Adipose tissue (tissue), 3 donors: Measurements from ENCODE around the gene GALNT2. TPM values are rescaled to one million over a fixed set of nuclear protein-coding genes. Genes with fewer than 3 reads are reported as not detected.

Experiments
- H3K27ac ChIP-seq: one replicate; pipeline ENCODE4 v1.5.1; 2013; ENCODE audit warnings: low read depth, low read length
- WGBS, 3 donors: extraction: QIAGEN DNeasy Blood & Tissue Kit; methylation state at CpG; one replicate each; pipeline ENCODE4 v1.1.7; 2013; 5-methylcytosine and 5-hydroxymethylcytosine counted together
- polyA plus RNA-seq, 3 donors: library from polyadenylated mRNA; stranded (reverse); fragments of 200-250 nt; gene quantifications; one replicate each; pipeline ENCODE4 v1.2.3, GENCODE V29; 2013
- donor health status: healthy with polysubstance abuse.
- donor health status: Bipolar disorder and iron deficiency.
- donor health status: healthy.

GALNT2 gene
- polyA plus RNA-seq, 3 donors, result 29.1 to 64.5 (median 37.8) TPM

DNA sequence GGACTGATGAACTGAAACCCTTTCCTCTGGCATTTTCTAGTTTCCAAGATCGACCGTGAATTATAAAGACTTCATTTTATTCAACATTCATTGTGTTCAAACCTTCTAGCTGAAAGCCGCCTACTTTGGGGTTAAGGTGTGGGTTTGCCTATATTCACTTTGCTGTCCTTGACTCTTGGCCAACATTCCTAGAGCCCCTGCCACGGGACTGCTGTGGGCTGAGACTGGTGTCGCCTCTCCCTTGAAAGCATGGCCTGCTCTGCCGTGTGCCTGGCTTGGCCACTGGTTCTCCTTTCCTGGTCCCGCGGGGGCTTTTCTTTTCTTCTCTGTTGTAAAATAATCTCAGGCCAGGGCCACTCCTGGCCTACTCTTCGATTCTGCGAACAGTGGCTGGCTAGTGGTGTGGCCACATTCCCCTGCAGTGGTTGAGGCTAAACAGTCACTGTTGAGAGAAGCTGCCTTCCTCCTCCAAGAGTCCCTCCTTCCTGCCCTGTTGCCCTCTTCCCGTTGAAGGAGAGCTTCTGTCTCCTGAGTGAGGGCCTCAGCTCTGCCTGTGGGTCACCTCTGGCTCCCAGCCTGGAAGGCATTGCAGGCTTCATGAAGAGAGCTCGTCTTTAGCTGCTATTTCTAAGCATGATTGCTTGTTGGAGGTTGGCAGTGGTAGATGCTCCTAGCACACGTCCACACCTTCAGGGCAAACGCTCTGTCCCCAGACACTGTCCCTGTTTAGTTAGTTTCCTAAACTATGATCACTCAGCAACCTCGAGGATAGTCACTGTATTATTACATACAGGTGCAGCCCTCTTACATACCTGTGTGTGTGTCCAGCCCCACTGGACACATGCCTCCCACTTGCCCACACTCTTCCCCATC lies 80.5 kb downstream of the GALNT2 start:
- WGBS, 3 donors, result 36 to 60% (median 59%) methylated on average over 15 of the region's 15 CpGs
- no peak overlapping the region for H3K27ac ChIP-seq

DNA sequence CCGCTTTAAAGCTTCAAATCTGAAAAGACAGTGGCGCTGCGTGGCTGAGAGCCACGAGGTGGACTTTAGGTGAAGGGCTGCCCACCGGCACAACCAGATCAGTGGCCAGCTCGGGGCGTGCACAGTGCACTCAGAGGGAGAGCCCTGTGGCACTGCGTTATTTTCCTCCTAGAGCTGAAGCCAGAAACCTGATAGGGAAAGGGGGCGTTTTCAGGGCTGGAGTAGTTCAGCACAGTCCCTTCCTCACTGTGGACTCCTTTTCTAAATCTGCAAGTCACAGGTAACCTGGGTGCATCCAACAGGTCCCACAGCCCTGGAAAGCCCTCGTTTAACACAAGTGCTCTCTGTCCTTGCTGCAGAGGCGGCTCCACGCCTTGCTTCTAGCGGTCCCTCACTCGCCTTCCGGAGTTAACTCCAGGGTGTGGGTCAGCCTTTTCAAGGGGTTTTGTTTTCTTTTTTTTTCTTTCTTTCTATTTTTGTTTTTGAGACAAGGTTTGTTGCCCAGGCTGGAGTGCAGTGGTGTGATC lies 81.2 kb downstream of the GALNT2 start:
- 52 to 88% (median 88%) methylated on average over 15 of the region's 15 CpGs for WGBS, 3 donors
- H3K27ac ChIP-seq, result no peak overlapping the region

- no peak overlapping the region for H3K27ac ChIP-seq
- 84 to 92% (median 92%) methylated on average over 11 of the region's 11 CpGs for WGBS, 3 donors
Observed at GRCh38 chr1:230148768-230149469, 81.9 kb downstream of the GALNT2 start.

DNA sequence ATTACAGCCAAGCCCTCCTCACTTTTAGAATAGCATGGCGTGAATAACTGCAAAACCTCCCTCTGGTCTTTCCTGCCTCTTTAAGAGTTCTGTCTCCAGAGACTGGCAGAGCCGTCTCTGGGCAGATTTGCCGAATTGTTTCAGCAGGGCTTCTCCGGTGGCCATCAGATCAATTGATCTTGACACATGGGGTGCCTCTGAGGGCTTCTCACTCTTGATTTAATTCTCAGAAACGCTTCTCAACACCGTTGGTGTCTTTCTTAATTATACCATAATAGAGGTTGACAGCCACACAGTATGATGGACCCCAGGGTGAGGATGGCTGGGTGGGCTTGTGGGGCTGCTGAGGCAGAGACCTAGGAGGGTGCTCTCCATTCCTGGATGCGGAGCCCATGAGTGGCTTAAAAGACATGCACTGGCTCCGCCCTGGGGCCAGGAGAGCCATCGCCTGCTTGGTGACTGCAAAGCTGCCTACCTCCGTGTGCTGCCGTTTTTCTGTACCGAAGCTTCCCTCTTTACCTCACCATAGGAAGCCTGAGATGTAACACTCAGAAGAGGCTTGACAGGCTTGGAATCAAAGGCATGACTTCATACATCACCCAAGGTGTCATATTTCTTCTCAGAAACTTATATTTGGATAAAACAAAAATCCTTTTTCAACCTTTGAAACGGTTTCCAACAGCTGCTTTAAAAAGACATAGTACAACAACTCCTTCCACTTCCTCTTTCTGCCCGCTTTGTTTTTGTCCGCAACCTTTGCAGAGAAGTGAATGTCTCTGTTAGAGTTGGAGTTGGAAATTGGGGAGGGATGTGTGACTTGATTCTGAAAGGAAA lies 82.9 kb downstream of the GALNT2 start:
- WGBS, 3 donors, result 52 to 59% (median 53%) methylated on average over 15 of the region's 15 CpGs
- no peak overlapping the region for H3K27ac ChIP-seq

GRCh38 chr1:230150615-230151014 lies 83.6 kb downstream of the GALNT2 start:
- H3K27ac ChIP-seq, result no peak overlapping the region
- 63 to 75% (median 72%) methylated on average over 7 of the region's 7 CpGs for WGBS, 3 donors

GRCh38 chr1:230151924-230152468 lies 85.0 kb downstream of the GALNT2 start:
- no peak overlapping the region for H3K27ac ChIP-seq
- WGBS, 3 donors, result 81 to 97% (median 96%) methylated on average over 7 of the region's 7 CpGs

GRCh38 chr1:230152999-230153398 lies 86.0 kb downstream of the GALNT2 start:
- H3K27ac ChIP-seq, result no peak overlapping the region

GRCh38 chr1:230153641-230154296 lies 86.7 kb downstream of the GALNT2 start:
- WGBS, 3 donors, result 46 to 65% (median 48%) methylated on average over 11 of the region's 11 CpGs
- H3K27ac ChIP-seq, result peak overlapping the region; percentile 40

More at GRCh38 chr1:230152999-230153398, 86.0 kb downstream of the GALNT2 start:
- 45 to 96% (median 93%) methylated on average over 6 of the region's 6 CpGs for WGBS, 3 donors

DNA sequence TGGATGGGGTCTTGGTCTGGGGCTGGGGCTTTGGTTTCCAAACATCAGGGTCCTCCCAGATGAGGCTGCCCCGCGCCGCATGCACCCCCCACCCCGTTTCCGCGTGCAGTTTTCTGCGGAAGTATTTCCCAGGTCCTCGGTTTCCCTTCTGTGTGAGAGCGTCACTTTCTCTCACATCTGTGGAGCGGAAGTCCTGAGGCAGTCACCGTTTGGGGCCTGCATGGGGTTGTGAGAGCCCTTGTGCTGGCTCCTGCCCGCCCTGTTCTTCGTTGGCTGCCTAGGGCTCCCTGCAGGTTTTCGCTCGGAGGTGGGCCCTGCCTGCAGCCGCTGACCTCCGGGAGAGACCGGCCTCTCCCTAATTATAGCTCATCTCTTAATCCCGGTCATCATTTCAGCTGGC lies 88.0 kb downstream of the GALNT2 start:
- 45 to 93% (median 90%) methylated on average over 19 of the region's 19 CpGs for WGBS, 3 donors
- no peak overlapping the region for H3K27ac ChIP-seq

- H3K27ac ChIP-seq, result no peak overlapping the region
- 67 to 90% (median 89%) methylated on average over 4 of the region's 5 CpGs for WGBS, 3 donors
Observed at GRCh38 chr1:230156068-230156467, 89.0 kb downstream of the GALNT2 start.

- H3K27ac ChIP-seq, result no peak overlapping the region
- 52 to 91% (median 87%) methylated on average over 4 of the region's 4 CpGs for WGBS, 3 donors
Observed at GRCh38 chr1:230156536-230156935, 89.5 kb downstream of the GALNT2 start.

- H3K27ac ChIP-seq, result no peak overlapping the region
- 61 to 65% (median 65%) methylated on average over 12 of the region's 12 CpGs for WGBS, 3 donors
Observed at GRCh38 chr1:230157420-230158390, 90.7 kb downstream of the GALNT2 start.

DNA sequence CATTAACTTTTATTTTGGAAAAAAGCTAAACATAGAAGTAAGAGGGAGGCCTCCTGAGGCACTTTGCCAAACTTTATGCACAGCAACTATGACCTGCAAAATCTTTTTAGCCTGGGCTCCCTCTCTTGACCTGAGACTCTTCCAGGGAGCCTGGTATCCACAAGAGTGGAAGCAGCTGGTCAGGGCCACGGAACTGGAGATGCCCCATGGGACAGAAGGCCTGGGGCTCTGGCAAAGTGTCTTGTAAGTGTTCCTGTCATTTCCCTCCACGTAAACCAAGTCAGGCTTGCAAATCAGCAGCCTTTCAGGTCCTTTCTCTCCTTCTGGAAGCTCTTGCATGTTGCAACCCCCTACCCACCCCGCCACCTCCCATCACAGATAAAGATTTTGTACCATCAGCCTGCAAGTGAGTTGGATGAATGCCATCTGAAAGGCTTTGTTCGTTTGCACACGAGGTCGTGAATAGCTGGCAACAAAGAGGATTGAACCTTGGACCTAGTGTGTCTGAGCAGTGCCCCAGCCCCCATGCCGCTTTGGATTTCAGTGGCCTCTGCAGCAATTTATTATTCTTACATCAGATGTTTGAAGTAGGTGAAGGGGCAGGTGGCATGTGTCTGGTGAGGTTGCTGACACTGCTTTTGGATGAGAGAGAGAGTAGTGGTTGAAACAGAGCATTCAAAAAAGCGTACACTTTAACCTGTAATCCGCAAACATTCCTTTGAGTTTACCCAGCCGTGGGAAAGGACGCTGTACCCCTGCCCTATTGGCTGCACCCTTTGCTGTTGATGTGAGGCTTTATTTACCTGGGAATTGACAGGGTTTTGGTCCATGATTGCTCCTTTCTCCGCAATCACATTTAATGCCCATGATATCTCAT lies 91.6 kb downstream of the GALNT2 start:
- WGBS, 3 donors, result 27 to 57% (median 56%) methylated on average over 12 of the region's 12 CpGs
- no peak overlapping the region for H3K27ac ChIP-seq

GRCh38 chr1:230159580-230159979 lies 92.5 kb downstream of the GALNT2 start:
- H3K27ac ChIP-seq, result no peak overlapping the region
- WGBS, 3 donors, result 55 to 94% (median 82%) methylated on average over 6 of the region's 6 CpGs

DNA sequence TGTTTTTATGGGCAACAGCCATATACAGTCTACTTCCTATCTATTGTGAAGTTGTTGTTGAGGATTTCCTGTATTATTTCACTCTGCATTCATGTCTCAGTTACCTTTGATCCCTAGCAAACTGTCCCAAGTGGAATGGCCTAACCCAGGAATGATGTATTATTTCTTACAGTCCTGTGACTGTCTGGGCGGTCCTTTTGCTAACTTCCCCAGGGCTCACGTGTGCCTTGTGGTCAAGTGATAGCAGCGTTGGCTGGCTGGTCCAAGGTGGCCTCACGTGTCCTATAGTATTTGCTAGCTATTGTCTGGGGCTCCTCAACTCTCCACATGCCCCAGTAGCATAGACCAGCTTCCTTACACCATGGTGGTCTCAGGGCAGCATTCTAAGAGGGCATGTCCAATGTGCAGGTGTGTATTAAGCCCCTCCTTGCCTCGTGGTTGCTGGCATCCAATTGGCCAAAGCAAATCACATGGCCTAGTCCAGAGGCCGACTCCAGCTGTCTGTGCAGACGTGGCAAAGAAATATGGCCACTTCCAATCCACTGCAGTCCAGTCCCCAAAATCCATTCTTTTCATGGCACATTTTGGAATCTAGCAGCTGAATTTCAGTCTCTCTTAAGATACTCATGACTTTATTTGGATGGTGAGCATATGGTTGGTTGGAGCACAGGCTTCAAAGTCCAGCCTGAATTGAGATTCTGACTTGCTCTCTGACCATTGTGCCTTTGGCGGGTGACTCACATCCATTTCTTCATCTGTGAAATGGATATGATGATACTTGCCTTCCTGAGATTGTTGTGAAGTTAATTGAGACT lies 94.1 kb downstream of the GALNT2 start:
- no peak overlapping the region for H3K27ac ChIP-seq
- 57 to 64% (median 61%) methylated on average over 8 of the region's 8 CpGs for WGBS, 3 donors
